ENCODE data around the gene CEP55.

The CEP55 gene

DNA sequence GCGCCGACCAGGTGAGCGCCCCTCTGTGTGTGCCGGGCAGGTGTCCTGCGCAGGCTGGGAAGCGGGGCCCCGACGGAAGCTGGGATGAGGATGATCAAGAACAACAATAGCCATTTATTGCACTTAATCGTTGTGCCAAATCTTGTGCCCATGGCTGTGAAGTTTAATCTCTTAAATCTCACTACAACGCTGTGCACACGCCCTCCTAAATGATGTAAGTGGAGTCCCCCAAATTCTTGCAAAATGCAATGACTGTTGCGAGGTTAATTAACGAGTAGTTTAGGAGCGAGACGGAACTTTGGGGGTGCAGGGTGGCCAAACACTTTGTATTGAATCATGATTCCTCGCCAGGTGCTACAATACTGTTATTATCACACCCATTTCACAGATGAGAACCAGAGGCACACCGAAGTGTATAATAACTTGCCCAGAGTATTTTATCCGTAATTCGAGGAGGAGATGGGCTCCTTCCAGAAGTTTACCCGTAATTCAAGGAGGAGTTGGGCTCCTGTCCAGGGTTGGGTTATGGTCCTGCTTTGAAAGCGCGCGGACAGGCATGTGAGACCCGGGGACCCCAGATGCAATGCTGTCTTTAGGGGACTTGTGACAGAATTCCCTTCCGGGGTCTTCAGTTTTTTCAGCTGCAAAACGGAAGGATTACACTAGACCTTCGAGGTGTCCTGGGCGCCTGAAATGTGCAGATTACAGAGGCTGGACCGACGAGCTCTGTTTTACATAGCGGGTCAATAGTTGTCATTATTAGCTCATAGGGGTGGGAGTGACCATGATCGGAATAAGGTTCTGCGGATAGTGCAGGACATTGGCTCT is 71.1 kb downstream of the CEP55 start:
- DNase-seq = no peak

DNA sequence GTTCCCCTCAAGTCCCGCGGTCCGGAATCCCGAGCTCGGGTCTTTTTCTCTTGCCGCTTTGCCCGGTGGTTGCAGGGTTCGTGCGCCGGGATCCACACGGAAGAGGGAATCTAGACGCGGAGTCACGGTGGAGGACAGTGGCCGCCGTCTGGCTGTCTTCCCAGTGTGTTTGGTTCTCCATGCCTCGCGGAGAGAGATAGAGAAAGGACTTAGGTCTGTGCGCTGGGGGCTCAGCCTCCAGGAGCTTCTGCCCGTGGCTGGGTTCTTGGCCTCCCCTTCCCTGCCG is 71.6 kb downstream of the CEP55 start:
- no peak for DNase-seq

DNA sequence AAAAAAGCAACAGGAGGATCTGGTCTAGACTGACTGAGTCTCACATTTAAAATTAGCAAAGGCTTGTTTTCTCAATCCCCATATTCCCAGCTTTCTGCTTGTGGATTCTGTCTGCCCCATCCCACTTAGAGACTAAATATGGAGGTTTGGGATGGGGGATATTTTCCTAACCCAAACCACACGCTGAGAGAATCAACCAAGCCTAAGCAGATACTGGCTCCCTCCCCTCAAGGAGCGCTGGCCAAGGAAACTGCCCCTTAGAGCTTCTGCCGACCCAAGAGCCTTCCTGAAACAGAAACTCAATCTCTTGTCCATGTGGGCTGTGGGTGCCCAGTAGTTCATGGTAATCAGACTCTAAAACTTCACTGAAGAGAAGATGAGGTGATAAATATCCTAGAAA is 74.0 kb downstream of the CEP55 start:
- no peak for DNase-seq

DNA sequence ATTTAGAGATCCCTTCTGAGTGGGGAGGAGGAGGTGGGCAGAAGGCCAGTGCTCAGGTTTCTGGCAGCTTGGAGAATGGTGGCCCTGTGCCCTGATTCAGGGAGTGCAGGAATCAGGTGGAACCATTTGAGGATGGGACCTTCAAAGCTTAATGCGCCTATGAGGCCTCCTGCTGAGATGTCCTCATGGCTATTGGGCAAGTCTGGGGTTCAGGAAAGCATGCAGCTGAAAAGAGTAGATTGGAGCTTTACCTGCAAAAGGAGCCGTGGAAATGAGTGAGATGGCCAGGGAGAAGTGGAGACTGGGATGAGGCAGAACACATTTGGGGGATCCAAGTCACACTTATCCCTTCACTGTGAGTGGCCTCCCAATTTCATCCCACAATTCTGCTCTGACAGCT is 76.2 kb downstream of the CEP55 start:
- DNase-seq = no peak

DNA sequence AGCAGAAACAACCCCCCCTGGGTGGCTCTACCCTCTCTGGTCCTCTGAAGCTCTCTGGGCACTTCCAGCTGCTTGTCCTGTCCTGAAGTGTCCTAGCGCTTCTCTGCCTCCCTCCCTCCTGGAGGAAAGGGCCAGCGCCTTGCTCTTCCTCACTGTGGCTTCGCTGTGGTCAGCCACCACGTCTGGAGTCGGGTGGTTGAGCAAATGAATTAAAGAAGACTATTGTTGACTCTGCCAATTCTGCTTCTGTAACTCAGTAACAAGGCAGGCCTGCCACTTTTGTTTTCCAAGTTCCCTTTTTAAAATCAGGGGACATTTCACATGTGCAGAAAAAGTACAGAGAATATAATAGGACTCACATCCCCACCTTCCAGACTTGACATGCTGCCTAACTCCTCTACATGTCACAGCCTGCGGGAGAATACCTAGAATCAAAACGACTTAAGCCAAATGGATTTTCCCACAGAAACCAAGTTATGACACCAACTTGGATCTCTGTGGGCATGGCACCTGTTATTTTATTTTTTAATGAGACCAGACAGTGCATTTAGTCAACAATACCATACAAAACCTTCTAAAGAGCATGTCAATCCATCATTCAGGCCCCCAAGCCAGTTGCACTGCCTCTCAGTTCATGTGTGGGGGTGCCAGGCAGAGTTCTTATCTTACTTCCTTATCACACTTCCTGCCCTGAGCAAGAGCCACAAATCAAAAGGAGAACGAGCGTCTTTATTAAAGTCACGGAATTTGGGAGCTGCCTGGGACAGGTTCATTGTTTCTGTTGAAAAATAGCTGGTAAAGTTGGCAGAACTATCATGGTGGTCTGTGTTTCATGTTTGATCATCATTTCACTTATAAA is 76.9 kb downstream of the CEP55 start:
- no peak for DNase-seq

DNA sequence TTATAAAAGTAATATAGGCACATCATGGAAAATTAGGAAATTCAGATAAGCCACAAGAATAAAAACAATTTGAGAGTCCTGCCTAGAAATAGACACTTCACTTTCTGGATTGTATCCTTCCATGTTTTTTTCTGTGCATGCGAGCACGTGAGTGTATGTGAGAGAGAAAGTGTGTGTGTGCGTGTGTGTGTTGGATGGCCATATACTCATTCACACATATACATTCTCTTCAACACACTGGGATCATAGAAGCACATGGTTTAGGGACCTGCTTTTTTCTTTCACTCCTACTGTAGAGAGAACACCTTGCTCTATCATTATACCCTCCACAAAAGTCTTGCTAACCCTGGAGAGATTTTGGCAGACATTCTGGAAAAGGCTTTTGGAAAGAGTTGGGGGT is 77.5 kb downstream of the CEP55 start:
- no peak for DNase-seq

DNA sequence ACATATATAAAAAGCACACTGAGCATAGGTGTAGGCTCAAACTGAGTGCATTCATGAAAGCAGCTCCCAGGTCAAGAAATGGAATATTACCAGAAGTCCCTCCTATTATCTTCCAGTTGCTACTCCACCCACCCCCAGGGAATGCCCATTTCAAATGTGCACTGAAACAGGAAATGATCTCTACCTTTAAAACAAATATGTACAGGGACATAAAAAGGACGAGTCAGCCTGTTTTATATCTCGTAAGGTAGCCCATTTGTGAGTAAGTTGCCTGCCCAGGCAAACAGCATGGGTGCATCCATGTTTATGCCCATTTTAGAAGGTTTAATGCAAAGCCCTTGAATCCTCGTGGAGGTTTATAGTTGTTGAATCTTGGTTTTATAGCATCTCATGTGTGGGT is 80.5 kb downstream of the CEP55 start:
- no peak for DNase-seq

DNA sequence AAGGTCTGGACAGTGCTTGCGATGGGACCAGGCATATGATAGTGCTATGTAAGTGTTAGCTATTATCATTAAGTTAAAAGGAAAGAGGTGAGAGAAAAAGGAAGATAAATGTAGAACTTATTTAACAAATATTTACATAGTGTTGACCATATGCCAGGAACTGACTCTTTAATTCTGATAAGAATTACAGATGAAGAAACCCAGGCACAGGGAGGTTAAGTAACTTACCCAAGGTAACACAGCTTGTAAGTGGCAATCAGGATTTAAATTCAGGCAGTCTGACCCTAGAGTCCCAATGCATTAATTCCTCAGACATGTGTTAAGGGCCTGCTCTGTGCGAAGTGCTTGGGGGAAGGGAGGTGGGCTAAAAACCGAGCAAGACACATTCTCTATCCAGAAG is 81.2 kb downstream of the CEP55 start:
- no peak for DNase-seq
